Measurements from ENCODE around the gene KCTD10.

Gene KCTD10

DNA sequence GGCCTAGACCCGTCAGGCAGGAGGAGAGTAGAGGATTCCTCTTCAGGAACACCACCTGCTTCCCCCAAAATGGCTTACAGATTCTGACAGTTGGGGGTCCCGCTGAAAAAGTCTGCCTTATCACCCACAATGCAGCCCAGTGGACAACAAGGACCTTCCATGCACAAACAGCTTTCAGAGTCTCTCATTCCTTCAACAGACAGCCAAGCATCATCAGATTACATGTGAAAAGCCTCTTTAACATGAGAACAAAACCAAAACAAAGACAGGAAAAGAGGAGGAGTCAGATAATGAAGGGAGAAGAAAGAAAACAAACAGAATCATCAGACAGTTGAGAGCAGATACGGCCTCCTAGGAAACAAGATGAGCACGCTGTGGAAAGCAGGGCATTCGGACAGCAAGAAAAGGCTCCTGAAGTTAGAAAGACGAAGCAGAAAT is 18.3 kb downstream of the KCTD10 start:
- H3K27ac ChIP-seq = no peak overlapping the region
- TF ChIP-seq, protein P1, sequence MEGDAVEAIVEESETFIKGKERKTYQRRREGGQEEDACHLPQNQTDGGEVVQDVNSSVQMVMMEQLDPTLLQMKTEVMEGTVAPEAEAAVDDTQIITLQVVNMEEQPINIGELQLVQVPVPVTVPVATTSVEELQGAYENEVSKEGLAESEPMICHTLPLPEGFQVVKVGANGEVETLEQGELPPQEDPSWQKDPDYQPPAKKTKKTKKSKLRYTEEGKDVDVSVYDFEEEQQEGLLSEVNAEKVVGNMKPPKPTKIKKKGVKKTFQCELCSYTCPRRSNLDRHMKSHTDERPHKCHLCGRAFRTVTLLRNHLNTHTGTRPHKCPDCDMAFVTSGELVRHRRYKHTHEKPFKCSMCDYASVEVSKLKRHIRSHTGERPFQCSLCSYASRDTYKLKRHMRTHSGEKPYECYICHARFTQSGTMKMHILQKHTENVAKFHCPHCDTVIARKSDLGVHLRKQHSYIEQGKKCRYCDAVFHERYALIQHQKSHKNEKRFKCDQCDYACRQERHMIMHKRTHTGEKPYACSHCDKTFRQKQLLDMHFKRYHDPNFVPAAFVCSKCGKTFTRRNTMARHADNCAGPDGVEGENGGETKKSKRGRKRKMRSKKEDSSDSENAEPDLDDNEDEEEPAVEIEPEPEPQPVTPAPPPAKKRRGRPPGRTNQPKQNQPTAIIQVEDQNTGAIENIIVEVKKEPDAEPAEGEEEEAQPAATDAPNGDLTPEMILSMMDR (conservative IDR thresholded peaks at IDR 0.05) = no peak
- TF ChIP-seq ZFX (IDR thresholded peaks at IDR 0.05) = no peak

DNA sequence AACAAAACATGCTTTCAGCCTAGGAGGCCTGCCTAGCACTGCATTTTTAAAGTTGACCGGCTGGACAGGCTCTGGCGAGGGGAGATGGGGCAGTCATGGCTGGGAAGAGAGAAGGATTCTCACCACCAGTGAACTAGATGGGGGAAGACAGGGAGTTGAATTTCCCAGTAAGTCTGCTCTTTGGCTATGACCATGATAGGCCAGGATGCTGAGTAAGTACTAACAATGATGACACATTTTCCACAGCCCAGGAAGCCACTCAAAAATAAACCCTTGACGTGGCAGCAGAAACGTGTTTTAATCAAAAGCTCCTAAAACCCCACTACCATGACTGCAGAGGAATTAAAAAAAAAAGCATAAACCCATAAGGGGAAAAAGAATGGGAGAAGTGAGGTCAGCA is 19.0 kb downstream of the KCTD10 start:
- H3K27ac ChIP-seq = no peak overlapping the region
- TF ChIP-seq, protein P1 (conservative IDR thresholded peaks at IDR 0.05) = no peak
- TF ChIP-seq ZFX (IDR thresholded peaks at IDR 0.05) = no peak

DNA sequence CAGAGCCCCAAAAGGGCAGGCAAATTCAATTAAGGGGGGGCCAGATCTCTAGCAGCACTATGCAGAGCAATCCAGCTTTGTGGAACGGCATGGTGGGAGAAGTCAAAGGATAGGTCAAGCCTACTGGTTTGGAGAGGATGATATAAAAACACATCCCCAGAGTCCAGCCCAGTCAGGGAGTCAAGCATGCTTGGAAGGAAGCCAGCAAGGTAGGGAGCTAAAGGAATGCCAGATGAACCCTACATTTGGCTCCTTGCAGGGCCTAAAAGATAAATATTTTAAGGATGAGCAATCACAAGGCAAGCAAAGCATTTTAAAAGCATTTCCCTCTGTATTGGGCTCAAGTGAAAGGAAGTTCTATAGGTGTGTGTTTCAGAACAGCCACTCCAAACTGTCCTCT is 21.4 kb downstream of the KCTD10 start:
- H3K27ac ChIP-seq = no peak overlapping the region
- TF ChIP-seq ZFX (IDR thresholded peaks at IDR 0.05) = no peak
- TF ChIP-seq, protein P1 (conservative IDR thresholded peaks at IDR 0.05) = no peak

DNA sequence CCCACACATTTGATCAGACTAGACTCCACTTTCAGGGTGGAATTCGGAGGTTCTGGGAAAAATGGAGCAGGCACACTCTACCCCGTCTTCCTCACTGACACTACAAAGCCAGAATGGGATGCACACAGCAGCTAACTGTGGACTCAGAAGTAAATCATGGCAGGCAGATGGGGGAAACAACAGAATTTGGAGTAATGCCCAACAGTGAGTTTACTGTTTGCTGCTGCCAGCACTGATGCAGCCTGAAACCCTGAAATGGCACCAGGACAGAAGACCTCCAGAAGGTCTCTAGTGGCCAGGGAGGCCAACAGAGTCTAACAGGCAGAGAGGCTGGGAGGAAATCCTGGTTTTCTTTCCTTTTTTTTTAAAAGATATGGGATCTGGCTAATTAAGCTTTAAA is 24.6 kb downstream of the KCTD10 start:
- TF ChIP-seq ZFX (IDR thresholded peaks at IDR 0.05) = no peak
- TF ChIP-seq, protein P1 (conservative IDR thresholded peaks at IDR 0.05) = no peak
- H3K27ac ChIP-seq = no peak overlapping the region

DNA sequence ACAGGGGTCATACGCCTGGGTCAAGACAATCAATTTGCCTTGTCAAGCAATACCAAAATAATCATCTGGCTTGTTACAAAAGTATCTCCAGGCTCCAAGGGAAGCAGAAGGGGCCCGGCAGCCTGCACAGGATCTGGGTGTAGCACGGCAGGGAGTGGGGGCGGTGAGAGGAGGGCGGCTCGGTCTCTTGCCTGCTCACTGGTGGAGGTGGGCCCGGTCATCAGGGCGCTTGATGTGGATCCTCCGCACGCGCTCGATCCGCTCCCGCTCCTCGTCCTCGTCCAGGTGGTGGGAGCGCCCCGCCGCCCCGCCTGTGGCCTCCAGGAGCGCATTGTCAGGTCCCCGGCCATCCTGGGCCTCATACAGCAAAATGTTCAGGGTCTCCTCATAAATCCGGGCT is 25.7 kb downstream of the KCTD10 start:
- no peak overlapping the region for H3K27ac ChIP-seq

DNA sequence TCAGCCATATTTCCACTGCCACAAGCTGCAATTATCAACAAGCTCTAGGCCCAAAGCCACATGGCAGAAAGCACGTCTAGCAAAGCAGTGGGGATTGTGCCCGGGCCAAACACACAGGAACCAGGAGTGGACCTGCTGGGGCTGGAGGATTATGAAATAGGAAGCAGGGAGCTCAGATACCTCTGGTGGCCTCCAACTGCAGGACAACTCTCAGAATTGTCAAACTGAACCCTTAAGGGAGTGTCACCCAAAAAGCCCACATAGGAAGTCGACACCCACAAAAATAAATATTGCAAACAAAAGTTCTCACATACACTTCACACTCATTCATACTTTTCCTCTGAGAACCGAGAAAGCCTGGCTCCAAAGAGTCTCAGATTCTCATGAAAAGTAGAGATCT is 26.1 kb downstream of the KCTD10 start:
- TF ChIP-seq, protein P1 (conservative IDR thresholded peaks at IDR 0.05) = no peak
- no peak for TF ChIP-seq ZFX (IDR thresholded peaks at IDR 0.05)
- no peak overlapping the region for H3K27ac ChIP-seq

More for the DNA sequence above, 25.7 kb downstream of the KCTD10 start:
- no peak for TF ChIP-seq ZFX (IDR thresholded peaks at IDR 0.05)
- TF ChIP-seq, protein P1 (conservative IDR thresholded peaks at IDR 0.05) = no peak

DNA sequence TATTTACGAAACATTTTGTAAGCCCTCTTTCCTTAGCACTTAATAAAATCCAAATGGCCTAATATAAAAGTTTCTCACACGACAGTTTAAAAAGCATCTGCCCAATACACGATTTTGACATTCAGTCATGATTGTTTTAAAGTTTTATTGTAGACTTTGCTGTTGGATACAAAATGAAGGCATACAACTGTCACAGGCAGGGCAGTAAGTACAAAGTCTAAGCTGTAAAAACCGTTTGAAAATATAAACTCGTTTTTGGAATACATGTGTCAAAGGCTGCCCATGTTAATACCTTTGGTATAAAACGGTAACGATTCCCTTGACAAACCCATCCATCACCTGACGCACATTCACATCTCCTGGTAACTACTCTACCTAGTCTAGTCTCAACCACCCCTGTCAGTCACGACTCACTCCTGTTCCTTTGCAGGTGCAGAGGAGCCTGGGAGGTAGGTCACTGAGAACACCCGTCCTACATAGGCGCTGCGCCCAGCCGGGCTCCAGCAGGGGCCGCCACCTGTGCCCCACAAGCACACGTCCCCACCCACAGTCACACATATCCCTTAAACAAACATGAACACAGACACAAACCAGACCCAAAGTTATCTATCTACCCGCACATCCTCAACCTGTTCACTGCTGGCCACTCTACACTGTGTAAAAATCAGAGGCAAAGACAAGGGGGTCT is 27.1 kb downstream of the KCTD10 start:
- no peak for TF ChIP-seq ZFX (IDR thresholded peaks at IDR 0.05)
- H3K27ac ChIP-seq = no peak overlapping the region
